22Rv1 (cell line): ENCODE results near the gene UQCRHL.
A peak's percentile ranks its signal among the peaks of the same experiment; 100 is the strongest.
"Not testable (repeated sequence)": the region's sequence is repeated elsewhere in the genome, so short reads cannot be mapped to it uniquely, and the experiment has no call there.

Experiments
- H3K27ac ChIP-seq: fragments of 450-650 bp; 2 replicates; pipeline ENCODE4 v1.5.1; 2017
- CTCF ChIP-seq: fragments of 450-650 bp; IDR thresholded peaks from 2 replicates; pipeline ENCODE4 v1.5.1; 2017; ENCODE audit warnings: mild to moderate bottlenecking
- ZFX ChIP-seq: fragments of 450-650 bp; IDR thresholded peaks from 2 replicates; pipeline ENCODE4 v1.6.1; 2017; ENCODE audit warnings: antibody characterized with exemption, borderline replicate concordance

The UQCRHL gene

GRCh38 chr1:15833069-15833679 is 25.7 kb upstream of the UQCRHL start:
- H3K27ac ChIP-seq, result peak overlapping the region; percentile 100
- TF ChIP-seq CTCF (no peak), ZFX (no peak)

GRCh38 chr1:15830258-15830657 is 22.8 kb upstream of the UQCRHL start:
- TF ChIP-seq CTCF, result no peak
- no peak for TF ChIP-seq ZFX
- H3K27ac ChIP-seq, result 0 out of 2 replicates have a peak overlapping the region, but pooled peaks have one; percentile 22

GRCh38 chr1:15828931-15829330 is 21.5 kb upstream of the UQCRHL start:
- not testable (repeated sequence) for H3K27ac ChIP-seq

GRCh38 chr1:15827567-15827966 is 20.1 kb upstream of the UQCRHL start:
- H3K27ac ChIP-seq, result not testable (repeated sequence)

- H3K27ac ChIP-seq, result no peak overlapping the region
- no peak for TF ChIP-seq ZFX
Observed at GRCh38 chr1:15826810-15827507, 19.5 kb upstream of the UQCRHL start.

GRCh38 chr1:15825800-15826199 is 18.4 kb upstream of the UQCRHL start:
- TF ChIP-seq CTCF (no peak), ZFX (no peak)
- no peak overlapping the region for H3K27ac ChIP-seq

GRCh38 chr1:15820478-15820877 is 13.0 kb upstream of the UQCRHL start:
- TF ChIP-seq CTCF (no peak), ZFX (no peak)
- H3K27ac ChIP-seq, result no peak overlapping the region

GRCh38 chr1:15816674-15817073 is 9.2 kb upstream of the UQCRHL start:
- TF ChIP-seq CTCF (no peak), ZFX (no peak)

GRCh38 chr1:15810073-15810472 is 2.6 kb upstream of the UQCRHL start:
- TF ChIP-seq ZFX, result no peak
- TF ChIP-seq CTCF, result no peak
- H3K27ac ChIP-seq, result no peak overlapping the region

More at GRCh38 chr1:15816674-15817073, 9.2 kb upstream of the UQCRHL start:
- no peak overlapping the region for H3K27ac ChIP-seq
